Omental fat pad (tissue), 4 donors: ENCODE measurements around the gene TMEM130. TPM values are rescaled to one million over a fixed set of nuclear protein-coding genes. Genes with fewer than 3 reads are reported as not detected.
"Not testable (repeated sequence)": the region's sequence is repeated elsewhere in the genome, so short reads cannot be mapped to it uniquely, and the experiment has no call there.

Experiments
- ATAC-seq: fragments of 150-250 bp; one replicate; pipeline ENCODE4 v1.9.1; 2016; ENCODE audit warnings: mild to moderate bottlenecking, moderate library complexity; ENCODE audit not compliant: low FRiP score
- DNase-seq: peaks from one replicate; pipeline ENCODE4 v3.0.0-alpha.2; 2019; ENCODE audit warnings: low spot score
- total RNA-seq, 4 donors: library from RNA; depleted of rRNA; stranded (reverse); fragments of >200 nt; gene quantifications; one replicate each; pipeline ENCODE4 v1.1.0, GENCODE V29; 2016
- TF ChIP-seq, protein P1 (sequence below), 3 donors: fragments of 450-650 bp; IDR thresholded peaks; one replicate each; pipeline ENCODE4 v1.5.1; 2016 to 2017; ENCODE audit warnings: antibody characterized with exemption in 3 of 3, mild to moderate bottlenecking in 3 of 3, moderate library complexity in 2 of 3

The TMEM130 gene
- total RNA-seq, 4 donors from 2014 or later: 0.19 to 0.24 TPM; not detected in 2

DNA sequence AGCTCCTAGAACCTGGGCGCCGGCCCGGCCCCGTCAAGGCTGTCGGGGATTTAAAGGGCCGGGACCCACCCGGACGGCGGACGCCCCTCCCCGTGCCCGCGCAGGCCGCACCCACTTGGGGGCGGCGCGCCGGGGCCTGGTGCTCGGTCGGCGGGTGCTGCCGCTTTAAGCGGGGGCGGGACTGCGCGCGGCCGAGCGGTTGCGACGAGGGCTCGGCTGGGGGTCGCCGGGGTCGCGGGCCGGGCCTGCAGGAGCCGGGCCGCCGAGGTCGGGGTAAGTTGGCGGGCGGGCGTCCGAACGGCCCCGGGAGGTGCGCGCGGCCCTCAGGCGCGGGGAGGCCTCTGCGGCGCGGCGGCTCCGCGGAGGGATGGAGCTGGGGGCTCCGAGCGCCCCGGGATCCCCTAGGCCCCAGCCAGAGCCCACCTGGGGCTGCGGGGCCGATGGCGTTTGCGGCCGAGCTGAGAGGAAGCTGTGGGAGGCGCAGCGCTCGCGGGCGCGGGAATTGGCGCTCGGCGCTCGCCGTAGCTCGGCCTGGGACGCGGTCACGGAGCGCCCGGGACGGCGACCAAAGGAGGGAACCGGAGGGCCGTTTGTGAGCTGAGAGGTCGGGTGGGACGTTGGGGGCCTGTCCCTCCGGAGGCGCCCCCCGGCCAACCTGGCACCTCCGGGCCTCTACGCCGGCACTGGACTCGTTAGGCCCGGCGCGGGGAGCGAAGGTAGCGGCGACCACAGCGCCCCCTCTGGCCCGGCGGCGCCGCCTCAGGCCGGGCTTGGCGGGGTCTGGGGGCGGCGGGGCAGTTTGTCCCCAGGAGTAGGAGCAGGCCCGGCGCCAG is 8.8 kb upstream of the TMEM130 start, which contains the start of gene TRRAP:
Gene TRRAP (plus strand): TSS at position 168 of the 833 bp plus-strand sequence. CDS start 2,619 bp downstream, outside the sequence.
- TF ChIP-seq, protein P1, sequence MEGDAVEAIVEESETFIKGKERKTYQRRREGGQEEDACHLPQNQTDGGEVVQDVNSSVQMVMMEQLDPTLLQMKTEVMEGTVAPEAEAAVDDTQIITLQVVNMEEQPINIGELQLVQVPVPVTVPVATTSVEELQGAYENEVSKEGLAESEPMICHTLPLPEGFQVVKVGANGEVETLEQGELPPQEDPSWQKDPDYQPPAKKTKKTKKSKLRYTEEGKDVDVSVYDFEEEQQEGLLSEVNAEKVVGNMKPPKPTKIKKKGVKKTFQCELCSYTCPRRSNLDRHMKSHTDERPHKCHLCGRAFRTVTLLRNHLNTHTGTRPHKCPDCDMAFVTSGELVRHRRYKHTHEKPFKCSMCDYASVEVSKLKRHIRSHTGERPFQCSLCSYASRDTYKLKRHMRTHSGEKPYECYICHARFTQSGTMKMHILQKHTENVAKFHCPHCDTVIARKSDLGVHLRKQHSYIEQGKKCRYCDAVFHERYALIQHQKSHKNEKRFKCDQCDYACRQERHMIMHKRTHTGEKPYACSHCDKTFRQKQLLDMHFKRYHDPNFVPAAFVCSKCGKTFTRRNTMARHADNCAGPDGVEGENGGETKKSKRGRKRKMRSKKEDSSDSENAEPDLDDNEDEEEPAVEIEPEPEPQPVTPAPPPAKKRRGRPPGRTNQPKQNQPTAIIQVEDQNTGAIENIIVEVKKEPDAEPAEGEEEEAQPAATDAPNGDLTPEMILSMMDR (IDR thresholded peaks at IDR 0.05): peak in 1 of 3 donors; percentile 78
- peak; percentile 44 for DNase-seq
- peak; percentile 93 for ATAC-seq

DNA sequence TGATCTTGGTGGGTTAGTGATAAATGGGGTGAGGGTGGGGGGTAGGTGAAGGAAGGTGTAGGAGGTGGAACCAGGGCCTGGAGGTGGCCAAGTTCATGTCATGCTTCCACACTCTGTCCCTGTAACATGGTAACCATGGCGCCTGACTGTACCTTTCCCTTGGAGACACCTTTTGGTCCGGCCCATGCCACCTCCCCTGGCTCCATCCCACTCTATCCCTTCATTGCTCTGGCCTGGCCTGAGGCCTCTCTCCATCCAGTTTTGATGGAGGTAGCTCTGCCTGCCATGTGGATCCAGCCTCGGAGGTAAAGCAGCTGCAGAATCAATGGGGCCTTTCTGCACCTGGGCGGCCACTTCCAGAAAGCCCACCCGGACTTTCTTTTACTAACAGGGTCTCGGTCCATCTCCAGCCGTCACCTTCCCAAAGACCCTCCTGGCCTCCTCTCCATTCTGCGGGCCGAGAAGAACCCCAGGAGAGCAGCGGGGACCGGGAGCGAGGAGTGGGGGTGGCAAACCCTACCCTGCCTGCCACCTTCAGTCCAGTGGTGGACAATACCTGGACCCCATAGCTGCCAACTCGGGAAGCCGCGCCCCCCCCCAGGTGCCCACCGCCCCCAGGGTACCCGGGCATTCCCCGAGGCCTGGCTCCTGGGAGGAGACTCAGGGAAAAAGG is 8.0 kb upstream of the TMEM130 start:
- DNase-seq (no peak), ATAC-seq (peak; percentile 40)
- TF ChIP-seq, protein P1 (IDR thresholded peaks at IDR 0.05): no peak

- DNase-seq: no peak
- TF ChIP-seq, protein P1 (IDR thresholded peaks at IDR 0.05): no peak
- no peak for ATAC-seq
Measured at GRCh38 chr7:98877146-98877545, 7.3 kb upstream of the TMEM130 start.

DNA sequence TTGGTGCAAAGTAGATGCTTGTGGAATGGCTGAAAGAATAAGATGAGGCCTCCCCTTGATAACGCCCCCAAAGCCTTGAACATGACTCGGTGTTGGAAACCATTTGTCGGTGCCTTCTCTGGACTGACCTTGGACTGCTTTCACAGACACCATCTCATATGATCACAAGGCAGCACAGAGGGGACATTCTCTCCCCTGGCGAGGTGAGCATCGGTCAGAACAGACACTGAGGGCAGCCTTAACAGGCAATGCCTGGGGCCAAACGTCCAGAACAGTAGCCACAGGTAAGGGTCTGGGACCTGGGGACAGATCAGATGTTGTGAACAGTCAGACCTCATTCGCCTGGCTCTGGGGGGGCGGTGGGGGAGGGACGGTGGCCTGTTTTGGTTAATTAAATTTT is 5.7 kb upstream of the TMEM130 start:
- TF ChIP-seq, protein P1 (IDR thresholded peaks at IDR 0.05): no peak
- DNase-seq (no peak), ATAC-seq (no peak)

DNA sequence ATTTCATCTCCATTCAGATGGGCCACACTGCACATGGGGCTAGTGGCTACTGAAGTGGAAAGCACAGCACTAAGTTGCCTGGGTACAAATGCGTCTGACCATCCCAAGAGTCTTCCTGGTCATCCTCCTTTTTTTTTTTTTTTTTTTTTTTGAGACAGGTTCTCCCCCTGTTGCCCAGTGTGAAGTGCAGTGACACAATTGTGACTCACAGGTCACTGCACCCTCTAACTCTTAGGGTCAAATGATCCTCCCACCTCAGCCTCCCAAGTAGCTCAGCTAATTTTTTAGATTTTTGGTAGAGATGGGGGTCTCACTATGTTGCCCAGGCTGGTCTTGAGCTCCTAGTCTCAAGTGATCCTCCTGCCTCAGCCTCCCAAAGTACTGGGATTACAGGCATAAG is 5.1 kb upstream of the TMEM130 start:
- TF ChIP-seq, protein P1 (IDR thresholded peaks at IDR 0.05): no peak
- DNase-seq (no peak), ATAC-seq (no peak)

GRCh38 chr7:98873610-98874009 is 3.8 kb upstream of the TMEM130 start:
- DNase-seq, ATAC-seq: not testable (repeated sequence)

DNA sequence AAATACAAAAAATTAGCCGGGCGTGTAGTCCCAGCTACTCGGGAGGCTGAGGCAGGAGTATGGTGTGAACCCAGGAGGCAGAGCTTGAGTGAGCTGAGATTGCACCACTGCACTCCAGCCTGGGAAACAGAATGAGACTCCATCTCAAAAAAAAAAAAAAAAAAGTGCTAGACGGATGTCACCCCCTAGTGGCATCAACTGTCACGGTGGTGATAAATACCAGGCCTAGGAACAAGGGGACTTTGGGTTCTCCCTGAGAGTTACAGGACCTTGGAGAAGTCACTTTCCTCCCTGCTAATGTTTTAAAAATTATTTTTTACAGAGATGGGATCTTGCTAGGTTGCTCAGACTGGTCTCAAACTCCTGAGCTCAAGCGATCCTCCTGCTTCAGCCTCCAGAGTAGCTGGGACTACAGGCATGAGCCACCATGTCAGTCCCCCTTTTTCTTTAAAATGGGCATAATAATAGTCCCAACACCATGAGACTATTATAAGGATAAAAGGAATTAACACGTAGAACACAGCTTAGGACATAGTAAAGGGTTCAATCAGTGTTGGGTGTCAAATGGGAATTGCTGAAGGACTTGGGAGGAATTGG is 2.6 kb upstream of the TMEM130 start:
- ATAC-seq: no peak
- TF ChIP-seq, protein P1 (IDR thresholded peaks at IDR 0.05): no peak
- DNase-seq: no peak
